ENCODE results near the gene MGRN1. TPM values are rescaled to one million over a fixed set of nuclear protein-coding genes. Genes with fewer than 3 reads are reported as not detected.
A peak's percentile ranks its signal among the peaks of the same experiment; 100 is the strongest.

Gene MGRN1
- total and polyA plus RNA-seq, 2 of the 13 experiments (the other 11 are each of a cell fraction or from before 2014, with no cell fraction given), result 11.9 to 12.6 TPM

DNA sequence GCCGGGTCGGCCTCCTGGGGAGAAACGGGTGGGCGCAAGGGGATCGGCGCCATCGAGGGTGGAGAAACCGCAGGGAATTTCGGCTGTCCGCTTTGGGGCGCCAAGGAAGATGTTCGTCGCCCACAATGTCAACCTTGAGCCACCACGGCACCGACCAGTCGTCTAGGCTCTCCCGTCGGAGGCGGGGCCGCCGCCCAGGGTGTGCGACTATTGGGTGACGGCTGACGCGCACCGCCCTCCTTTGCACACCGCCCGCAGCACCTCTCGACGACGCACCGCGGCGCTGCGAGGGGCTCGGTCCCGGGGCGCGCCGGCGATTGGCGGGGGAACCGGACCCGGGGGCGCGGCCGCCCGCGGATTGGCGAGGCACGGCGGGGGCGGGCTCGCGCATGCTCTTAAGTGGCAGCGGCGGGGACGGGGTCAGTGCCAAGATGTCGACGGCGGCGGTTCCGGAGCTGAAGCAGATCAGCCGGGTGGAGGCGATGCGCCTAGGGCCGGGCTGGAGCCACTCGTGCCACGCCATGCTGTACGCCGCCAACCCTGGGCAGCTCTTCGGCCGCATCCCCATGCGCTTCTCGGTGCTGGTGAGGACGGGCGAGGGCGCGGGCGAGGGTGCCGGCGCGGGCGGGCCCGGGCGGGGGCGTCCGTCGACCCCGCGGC, 68.8 kb downstream of the MGRN1 start, which contains the start of gene NUDT16L1 (continued):
- TF ChIP-seq, protein P1, sequence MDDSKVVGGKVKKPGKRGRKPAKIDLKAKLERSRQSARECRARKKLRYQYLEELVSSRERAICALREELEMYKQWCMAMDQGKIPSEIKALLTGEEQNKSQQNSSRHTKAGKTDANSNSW (CRISPR knock-in tag; IDR thresholded peaks at IDR 0.05; ENCODE audit: borderline replicate concordance), result no peak
- TF ChIP-seq, protein P2, sequence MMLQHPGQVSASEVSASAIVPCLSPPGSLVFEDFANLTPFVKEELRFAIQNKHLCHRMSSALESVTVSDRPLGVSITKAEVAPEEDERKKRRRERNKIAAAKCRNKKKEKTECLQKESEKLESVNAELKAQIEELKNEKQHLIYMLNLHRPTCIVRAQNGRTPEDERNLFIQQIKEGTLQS (CRISPR knock-in tag; IDR thresholded peaks at IDR 0.05), result 0 out of 2 replicates have a peak, but pooled peaks have one; percentile 20
- TF ChIP-seq FOXA1 (IDR thresholded peaks at IDR 0.05) (no peak), FOXA1 (CRISPR knock-in tag; IDR thresholded peaks at IDR 0.05) (no peak), HDAC1 (CRISPR knock-in tag; IDR thresholded peaks at IDR 0.05) (peak; percentile 32), FOXA3 (CRISPR knock-in tag; IDR thresholded peaks at IDR 0.05) (no peak), IKZF1 (IDR thresholded peaks at IDR 0.05) (no peak), NFIC (IDR thresholded peaks at IDR 0.05; ENCODE audit: low read length) (no peak), ZC3H4 (CRISPR knock-in tag; IDR thresholded peaks at IDR 0.05; ENCODE audit: borderline replicate concordance) (no peak), KDM1A (CRISPR knock-in tag; IDR thresholded peaks at IDR 0.05) (no peak), PHF20 (CRISPR knock-in tag; IDR thresholded peaks at IDR 0.05) (peak; percentile 55), NR2F6 (IDR thresholded peaks at IDR 0.05) (no peak), NR2F6 (CRISPR knock-in tag; IDR thresholded peaks at IDR 0.05) (0 out of 2 replicates have a peak, but pooled peaks have one; percentile 36), TBX2 (CRISPR knock-in tag; IDR thresholded peaks at IDR 0.05; ENCODE audit: borderline replicate concordance) (peak; percentile 35), HOXA3 (CRISPR knock-in tag; IDR thresholded peaks at IDR 0.05) (no peak), NRL (CRISPR knock-in tag; IDR thresholded peaks at IDR 0.05; ENCODE audit: borderline replicate concordance) (peak; percentile 51; the same call in 1 of the 2 replicates), DR1 (CRISPR knock-in tag; IDR thresholded peaks at IDR 0.05) (peak; percentile 86), ZNF674 (CRISPR knock-in tag; IDR thresholded peaks at IDR 0.05; ENCODE audit: low read depth) (0 out of 2 replicates have a peak, but pooled peaks have one; percentile 46), YY1 (IDR thresholded peaks at IDR 0.05; ENCODE audit: insufficient read depth, insufficient replicate concordance, low read depth, low read length) (peak; percentile 88), SPEN (CRISPR knock-in tag; IDR thresholded peaks at IDR 0.05; ENCODE audit: low read depth) (peak; percentile 18; the same call in 1 of the 2 replicates), CENPT (CRISPR knock-in tag; IDR thresholded peaks at IDR 0.05; ENCODE audit: low read depth) (peak; percentile 62; the same call in 1 of the 2 replicates), RXRA (CRISPR knock-in tag; IDR thresholded peaks at IDR 0.05) (0 out of 2 replicates have a peak, but pooled peaks have one; percentile 29), ZBTB3 (CRISPR knock-in tag; IDR thresholded peaks at IDR 0.05; ENCODE audit: borderline replicate concordance, low read depth) (no peak), CREM (IDR thresholded peaks at IDR 0.05) (no peak), CREM (CRISPR knock-in tag; IDR thresholded peaks at IDR 0.05) (no peak), ZNF451 (CRISPR knock-in tag; IDR thresholded peaks at IDR 0.05) (peak; percentile 84; the same call in 1 of the 2 replicates), KLF15 (CRISPR knock-in tag; IDR thresholded peaks at IDR 0.05; ENCODE audit: borderline replicate concordance) (no peak)
- TF ChIP-seq, protein P3, sequence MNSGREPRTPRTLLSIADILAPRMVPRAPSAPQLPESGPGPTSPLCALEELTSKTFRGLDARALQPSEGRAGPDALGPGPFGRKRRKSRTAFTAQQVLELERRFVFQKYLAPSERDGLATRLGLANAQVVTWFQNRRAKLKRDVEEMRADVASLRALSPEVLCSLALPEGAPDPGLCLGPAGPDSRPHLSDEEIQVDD (CRISPR knock-in tag; IDR thresholded peaks at IDR 0.05; ENCODE audit: borderline replicate concordance), result 0 out of 2 replicates have a peak, but pooled peaks have one; percentile 37
- TF ChIP-seq, protein P4, sequence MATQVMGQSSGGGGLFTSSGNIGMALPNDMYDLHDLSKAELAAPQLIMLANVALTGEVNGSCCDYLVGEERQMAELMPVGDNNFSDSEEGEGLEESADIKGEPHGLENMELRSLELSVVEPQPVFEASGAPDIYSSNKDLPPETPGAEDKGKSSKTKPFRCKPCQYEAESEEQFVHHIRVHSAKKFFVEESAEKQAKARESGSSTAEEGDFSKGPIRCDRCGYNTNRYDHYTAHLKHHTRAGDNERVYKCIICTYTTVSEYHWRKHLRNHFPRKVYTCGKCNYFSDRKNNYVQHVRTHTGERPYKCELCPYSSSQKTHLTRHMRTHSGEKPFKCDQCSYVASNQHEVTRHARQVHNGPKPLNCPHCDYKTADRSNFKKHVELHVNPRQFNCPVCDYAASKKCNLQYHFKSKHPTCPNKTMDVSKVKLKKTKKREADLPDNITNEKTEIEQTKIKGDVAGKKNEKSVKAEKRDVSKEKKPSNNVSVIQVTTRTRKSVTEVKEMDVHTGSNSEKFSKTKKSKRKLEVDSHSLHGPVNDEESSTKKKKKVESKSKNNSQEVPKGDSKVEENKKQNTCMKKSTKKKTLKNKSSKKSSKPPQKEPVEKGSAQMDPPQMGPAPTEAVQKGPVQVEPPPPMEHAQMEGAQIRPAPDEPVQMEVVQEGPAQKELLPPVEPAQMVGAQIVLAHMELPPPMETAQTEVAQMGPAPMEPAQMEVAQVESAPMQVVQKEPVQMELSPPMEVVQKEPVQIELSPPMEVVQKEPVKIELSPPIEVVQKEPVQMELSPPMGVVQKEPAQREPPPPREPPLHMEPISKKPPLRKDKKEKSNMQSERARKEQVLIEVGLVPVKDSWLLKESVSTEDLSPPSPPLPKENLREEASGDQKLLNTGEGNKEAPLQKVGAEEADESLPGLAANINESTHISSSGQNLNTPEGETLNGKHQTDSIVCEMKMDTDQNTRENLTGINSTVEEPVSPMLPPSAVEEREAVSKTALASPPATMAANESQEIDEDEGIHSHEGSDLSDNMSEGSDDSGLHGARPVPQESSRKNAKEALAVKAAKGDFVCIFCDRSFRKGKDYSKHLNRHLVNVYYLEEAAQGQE (IDR thresholded peaks at IDR 0.05; ENCODE audit: borderline replicate concordance in 1 of 2, low read depth in 1 of 2, low read length in 2 of 2), result no peak

Data from HepG2 (cell line).